DMS153 treated with DMSO at 0.1 percent for 48 hours (cell line): ENCODE data around the gene ZNF385B.

Experiments
- DNase-seq: peaks from one replicate; lab custom pipeline; 2025; ENCODE audit not compliant: unreplicated experiment; lab: John Stamatoyannopoulos, UW

The ZNF385B gene

GRCh38 chr2:179447839-179448447, 413.5 kb downstream of the ZNF385B start:
- no peak for DNase-seq

GRCh38 chr2:179447421-179447820, 414.0 kb downstream of the ZNF385B start:
- no peak for DNase-seq

GRCh38 chr2:179446476-179447141, 414.8 kb downstream of the ZNF385B start:
- DNase-seq: no peak

- DNase-seq: no peak
Observed at GRCh38 chr2:179444056-179444455, 417.4 kb downstream of the ZNF385B start.

GRCh38 chr2:179443180-179443579, 418.2 kb downstream of the ZNF385B start:
- no peak for DNase-seq

GRCh38 chr2:179442206-179442605, 419.2 kb downstream of the ZNF385B start:
- DNase-seq: no peak

- DNase-seq: no peak
Observed at GRCh38 chr2:179441551-179441950, 419.9 kb downstream of the ZNF385B start.

GRCh38 chr2:179440642-179441251, 420.7 kb downstream of the ZNF385B start:
- peak; percentile 26 for DNase-seq

GRCh38 chr2:179438654-179439053, 422.8 kb downstream of the ZNF385B start:
- no peak for DNase-seq

GRCh38 chr2:179437430-179437829, 424.0 kb downstream of the ZNF385B start:
- DNase-seq: no peak

- DNase-seq: no peak
Observed at GRCh38 chr2:179435566-179435965, 425.8 kb downstream of the ZNF385B start.

- no peak for DNase-seq
Observed at GRCh38 chr2:179435000-179435399, 426.4 kb downstream of the ZNF385B start.

GRCh38 chr2:179434357-179434756, 427.1 kb downstream of the ZNF385B start:
- DNase-seq: no peak

GRCh38 chr2:179432751-179433150, 428.7 kb downstream of the ZNF385B start:
- no peak for DNase-seq

GRCh38 chr2:179429597-179429996, 431.8 kb downstream of the ZNF385B start:
- no peak for DNase-seq

- DNase-seq: no peak
Observed at GRCh38 chr2:179429060-179429471, 432.3 kb downstream of the ZNF385B start.

- no peak for DNase-seq
Observed at GRCh38 chr2:179428649-179429048, 432.8 kb downstream of the ZNF385B start.

- DNase-seq: no peak
Observed at GRCh38 chr2:179427065-179427464, 434.3 kb downstream of the ZNF385B start.

GRCh38 chr2:179424571-179424970, 436.8 kb downstream of the ZNF385B start:
- DNase-seq: no peak

- DNase-seq: peak; percentile 51
Observed at GRCh38 chr2:179422037-179422643, 439.3 kb downstream of the ZNF385B start.

- DNase-seq: no peak
Observed at GRCh38 chr2:179417436-179417949, 443.9 kb downstream of the ZNF385B start.

- no peak for DNase-seq
Observed at GRCh38 chr2:179412112-179412511, 449.3 kb downstream of the ZNF385B start.
